HG03097 (cell line): ENCODE data around the gene SH3BGRL2.
"Not testable (repeated sequence)": the region's sequence is repeated elsewhere in the genome, so short reads cannot be mapped to it uniquely, and the experiment has no call there.

ENCODE experiments used
- ATAC-seq: cut with Tn5 transposase; IDR thresholded peaks from one replicate; pipeline ENCODE4 v1.9.1; 2021; ENCODE audit not compliant: unreplicated experiment, low FRiP score

Gene SH3BGRL2

GRCh38 chr6:79646561-79646960 lies 15.4 kb downstream of the SH3BGRL2 start:
- ATAC-seq: no peak

- ATAC-seq: no peak
These were observed 16.6 kb downstream of the SH3BGRL2 start for GRCh38 chr6:79647741-79648140.

GRCh38 chr6:79648328-79648727 lies 17.2 kb downstream of the SH3BGRL2 start:
- ATAC-seq: no peak

GRCh38 chr6:79649016-79649415 lies 17.9 kb downstream of the SH3BGRL2 start:
- no peak for ATAC-seq

- ATAC-seq: no peak
These were observed 19.8 kb downstream of the SH3BGRL2 start for GRCh38 chr6:79650950-79651349.

GRCh38 chr6:79656134-79656533 lies 25.0 kb downstream of the SH3BGRL2 start:
- no peak for ATAC-seq

- ATAC-seq: no peak
These were observed 26.1 kb downstream of the SH3BGRL2 start for GRCh38 chr6:79657238-79657637.

- ATAC-seq: not testable (repeated sequence)
These were observed 32.5 kb downstream of the SH3BGRL2 start for GRCh38 chr6:79663655-79664054.

- no peak for ATAC-seq
These were observed 34.8 kb downstream of the SH3BGRL2 start for GRCh38 chr6:79665725-79666551.

GRCh38 chr6:79666634-79667033 lies 35.5 kb downstream of the SH3BGRL2 start:
- no peak for ATAC-seq

GRCh38 chr6:79668381-79668780 lies 37.3 kb downstream of the SH3BGRL2 start:
- ATAC-seq: no peak

- ATAC-seq: no peak
These were observed 38.6 kb downstream of the SH3BGRL2 start for GRCh38 chr6:79669766-79670165.

- no peak for ATAC-seq
These were observed 39.7 kb downstream of the SH3BGRL2 start for GRCh38 chr6:79670789-79671188.

- no peak for ATAC-seq
These were observed 40.6 kb downstream of the SH3BGRL2 start for GRCh38 chr6:79671600-79672266.

- ATAC-seq: no peak
These were observed 41.5 kb downstream of the SH3BGRL2 start for GRCh38 chr6:79672631-79673111.

- no peak for ATAC-seq
These were observed 42.8 kb downstream of the SH3BGRL2 start for GRCh38 chr6:79673947-79674346.

- ATAC-seq: no peak
These were observed 45.9 kb downstream of the SH3BGRL2 start for GRCh38 chr6:79676785-79677736.

- ATAC-seq: not testable (repeated sequence)
These were observed 51.6 kb downstream of the SH3BGRL2 start for GRCh38 chr6:79682682-79683081.

GRCh38 chr6:79684876-79685275 lies 53.7 kb downstream of the SH3BGRL2 start:
- no peak for ATAC-seq

GRCh38 chr6:79686707-79687309 lies 55.7 kb downstream of the SH3BGRL2 start:
- ATAC-seq: no peak
